Measurements from ENCODE around the gene KIAA1755.
A peak's percentile ranks its signal among the peaks of the same experiment; 100 is the strongest.

KIAA1755 gene

DNA sequence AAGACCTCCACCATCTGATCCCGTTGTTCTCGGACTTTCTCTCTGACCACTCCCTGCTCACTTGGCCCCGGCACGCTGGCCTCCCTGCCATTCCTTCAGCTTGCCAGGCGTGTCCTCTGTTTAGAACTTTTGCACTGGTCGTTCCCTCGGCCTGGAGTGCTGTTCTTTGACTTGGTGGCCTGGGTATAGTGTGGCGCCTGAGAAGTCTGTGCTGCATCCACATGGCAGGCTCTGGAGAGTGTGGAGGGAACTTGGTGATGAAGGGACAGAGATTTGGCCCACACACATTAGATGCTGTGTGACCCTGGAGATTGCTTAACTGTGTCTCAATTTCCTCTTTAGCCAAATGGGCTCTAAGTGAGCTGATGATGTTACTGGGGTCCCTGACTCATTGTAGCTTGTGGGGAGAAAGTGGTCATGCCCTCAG is 82.5 kb downstream of the KIAA1755 start:
- no peak for DNase-seq
- in situ Hi-C loops (cut with MboI; ENCODE audit: low pct_unique_long_range_greater_than_20kb, low sequenced_read_pairs) = no loop called here

DNA sequence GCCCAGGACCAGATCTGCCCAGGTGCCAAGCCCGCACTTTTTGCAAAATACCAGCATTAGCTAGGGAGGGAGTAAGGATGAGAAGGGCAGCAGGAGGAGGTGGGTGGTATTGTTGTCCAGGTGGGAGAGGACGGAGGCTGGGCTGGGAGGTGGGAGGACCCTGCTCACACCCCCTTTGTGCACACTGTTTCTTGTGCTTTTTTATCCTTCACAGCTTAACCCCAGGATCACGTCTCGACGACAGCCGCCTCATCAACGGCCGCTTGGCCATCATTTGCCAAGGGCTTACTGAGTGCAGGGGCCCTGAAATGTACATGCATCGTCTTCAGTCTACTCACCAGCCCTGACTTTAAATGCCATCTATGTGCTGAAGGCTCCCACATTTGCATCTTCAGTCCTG is 83.3 kb downstream of the KIAA1755 start:
- in situ Hi-C loops (cut with MboI; ENCODE audit: low pct_unique_long_range_greater_than_20kb, low sequenced_read_pairs) = no loop called here
- no peak for DNase-seq

DNA sequence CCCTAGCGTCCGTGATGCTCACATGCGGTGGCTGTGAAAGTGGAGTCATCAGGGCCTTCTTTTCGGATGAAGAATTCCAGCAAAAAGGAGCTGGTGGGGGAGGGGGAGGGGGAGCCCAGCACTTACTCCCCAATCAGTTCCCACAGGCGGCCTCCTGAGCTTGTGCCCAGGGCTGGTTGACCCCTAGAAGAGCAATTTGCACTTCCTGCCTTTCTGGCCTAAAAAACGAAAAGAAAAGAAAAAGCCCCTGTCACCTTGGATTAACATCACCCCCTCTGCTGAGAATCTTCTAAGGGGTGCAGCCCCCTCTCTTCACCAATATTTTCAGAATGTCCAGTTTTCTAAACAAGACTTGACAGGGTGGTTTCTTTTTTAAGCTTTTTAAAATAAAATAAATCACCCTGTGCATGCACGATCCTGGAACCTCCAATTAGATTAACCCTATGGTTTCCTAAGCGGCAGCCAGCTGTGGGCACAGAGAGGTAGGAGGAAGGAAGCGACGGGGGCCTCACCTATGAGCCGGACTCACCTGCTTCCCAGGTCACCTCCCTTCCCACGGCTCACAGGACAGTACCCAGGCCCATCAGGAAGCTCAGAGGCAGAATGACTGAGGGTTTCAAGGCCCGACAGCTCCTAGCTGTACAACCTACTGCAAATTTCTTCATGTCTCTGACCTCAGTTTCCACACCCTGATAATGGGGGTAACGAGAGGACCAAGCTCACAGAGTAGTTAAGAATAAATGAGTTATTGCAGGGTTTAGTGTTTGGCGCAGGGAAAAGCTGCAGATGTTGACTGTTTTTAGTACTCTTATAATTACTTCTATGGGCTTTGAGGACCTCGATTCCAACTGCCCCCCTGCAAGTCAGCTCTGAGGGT is 85.0 kb downstream of the KIAA1755 start:
- in situ Hi-C loops (cut with MboI; ENCODE audit: low pct_unique_long_range_greater_than_20kb, low sequenced_read_pairs) = no loop called here
- DNase-seq = no peak

DNA sequence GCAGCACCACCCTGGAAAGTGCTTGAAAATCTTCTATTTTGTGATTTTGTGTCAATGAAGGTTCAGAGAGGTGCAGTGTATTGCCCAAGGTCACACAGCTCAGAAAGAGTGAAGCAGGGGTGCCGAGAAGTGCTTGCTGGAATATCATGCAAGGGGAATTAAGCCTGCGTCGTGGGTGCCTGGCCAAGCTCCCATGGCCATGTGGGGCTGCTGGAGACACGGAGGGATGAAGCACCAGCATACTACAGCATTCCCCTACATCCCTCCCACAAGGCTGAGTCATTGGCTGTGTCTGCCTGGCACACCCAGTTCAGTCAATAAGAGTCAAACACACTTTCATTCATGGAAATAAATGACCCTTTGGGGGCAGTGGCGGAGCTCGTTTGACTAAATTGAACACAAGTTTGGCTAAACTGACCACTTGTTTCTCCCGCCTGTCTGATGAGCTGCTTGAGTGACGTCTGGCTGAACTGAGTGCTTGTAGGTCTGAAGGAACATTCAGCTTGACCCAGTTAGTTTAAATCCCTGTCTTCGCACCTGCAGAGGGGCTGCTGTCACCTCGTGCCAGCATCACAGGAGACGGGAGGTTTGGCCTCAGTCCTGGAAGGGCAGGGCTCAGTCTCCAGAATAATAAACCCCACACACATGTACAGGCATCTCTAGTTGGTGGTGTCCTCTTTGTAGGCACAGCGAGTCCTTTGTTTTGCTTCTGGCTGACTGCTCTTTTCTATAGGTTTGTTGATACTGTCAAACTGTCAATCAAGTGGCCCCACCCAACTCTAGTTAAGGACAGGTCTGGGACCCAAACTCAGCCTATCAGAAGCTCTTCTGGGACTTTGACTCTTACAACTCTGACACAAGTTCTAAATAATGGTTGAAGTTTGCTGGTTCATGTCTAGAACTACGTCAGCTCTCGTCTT is 87.0 kb downstream of the KIAA1755 start:
- no peak for DNase-seq
- in situ Hi-C loops (cut with MboI; ENCODE audit: low pct_unique_long_range_greater_than_20kb, low sequenced_read_pairs) = no loop called here

DNA sequence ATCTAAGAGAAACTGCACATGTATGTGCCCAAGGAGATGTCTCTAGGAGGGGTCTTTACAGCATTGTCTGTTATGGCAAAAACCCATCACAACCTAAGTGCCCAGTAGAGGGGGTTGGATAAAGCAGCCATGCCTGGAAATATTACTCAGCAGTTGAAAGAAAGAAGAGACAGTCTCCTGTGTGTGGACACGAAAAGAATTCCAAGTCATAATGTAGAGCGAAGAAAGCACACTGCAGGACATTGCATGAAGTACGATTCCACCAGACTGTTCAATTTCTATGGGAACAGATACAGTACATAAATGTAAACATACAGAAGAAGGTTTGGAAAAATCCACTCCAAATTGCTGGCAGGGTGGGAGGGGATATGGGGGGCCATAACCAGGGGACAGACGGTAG is 88.1 kb downstream of the KIAA1755 start:
- no peak for DNase-seq
- in situ Hi-C loops (cut with MboI; ENCODE audit: low pct_unique_long_range_greater_than_20kb, low sequenced_read_pairs) = no loop called here

DNA sequence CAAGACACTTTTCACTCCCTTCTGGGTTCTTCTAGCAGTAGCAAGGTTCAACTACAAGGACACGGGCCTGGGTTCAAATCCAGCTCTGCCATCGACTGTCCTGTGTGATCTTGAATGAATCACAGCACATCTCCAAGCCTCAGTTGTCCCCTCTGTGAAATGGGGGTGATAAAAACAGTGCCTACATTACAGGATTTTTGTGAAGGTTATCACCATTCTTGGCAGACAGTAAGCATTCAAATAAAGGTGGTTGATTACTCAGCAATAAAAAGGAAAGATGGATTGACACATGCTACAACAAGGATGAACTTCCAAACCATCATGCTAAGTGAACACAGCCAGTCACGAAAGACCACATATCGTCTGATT is 88.9 kb downstream of the KIAA1755 start:
- in situ Hi-C loops (cut with MboI; ENCODE audit: low pct_unique_long_range_greater_than_20kb, low sequenced_read_pairs) = no loop called here
- no peak for DNase-seq

DNA sequence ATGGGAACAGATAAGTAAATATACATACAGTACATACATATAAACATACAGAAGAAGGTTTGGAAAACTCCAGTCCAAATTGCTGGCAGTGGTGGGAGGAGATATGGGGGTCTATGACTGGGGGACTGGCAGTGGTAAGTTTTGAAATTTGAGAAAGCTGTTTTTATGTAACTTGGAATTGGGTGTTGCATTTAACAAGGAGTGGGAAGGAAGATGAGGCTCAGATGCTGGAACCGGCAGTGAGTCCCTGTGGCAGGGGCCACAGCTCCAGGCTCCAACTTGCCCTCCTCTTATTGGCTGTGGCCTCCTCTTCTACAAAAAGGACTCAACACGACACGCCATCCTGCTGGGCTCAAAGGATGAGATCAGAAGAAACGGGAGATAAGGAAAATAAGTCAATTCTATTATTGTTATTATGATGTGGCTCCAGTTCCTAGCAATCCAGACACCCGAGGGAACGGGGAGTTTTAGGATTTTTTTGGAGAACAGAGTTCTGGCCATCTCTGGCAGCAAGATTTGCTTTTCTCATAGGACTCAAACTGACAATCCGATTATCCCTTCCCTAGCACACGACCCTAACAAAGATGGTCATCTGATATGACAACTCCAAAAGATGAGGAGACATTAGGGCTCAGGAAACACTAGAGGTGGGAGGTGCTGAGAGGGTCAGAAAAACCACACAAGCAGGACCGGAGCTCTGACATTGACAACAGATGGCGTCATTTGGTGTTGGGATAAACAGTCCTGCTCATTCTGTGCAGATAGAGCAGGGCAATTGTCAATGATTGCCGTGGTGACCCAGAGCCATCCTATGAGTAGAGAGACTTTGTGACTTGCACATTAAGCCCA is 89.5 kb downstream of the KIAA1755 start:
- in situ Hi-C loops (cut with MboI; ENCODE audit: low pct_unique_long_range_greater_than_20kb, low sequenced_read_pairs) = no loop called here
- no peak for DNase-seq

DNA sequence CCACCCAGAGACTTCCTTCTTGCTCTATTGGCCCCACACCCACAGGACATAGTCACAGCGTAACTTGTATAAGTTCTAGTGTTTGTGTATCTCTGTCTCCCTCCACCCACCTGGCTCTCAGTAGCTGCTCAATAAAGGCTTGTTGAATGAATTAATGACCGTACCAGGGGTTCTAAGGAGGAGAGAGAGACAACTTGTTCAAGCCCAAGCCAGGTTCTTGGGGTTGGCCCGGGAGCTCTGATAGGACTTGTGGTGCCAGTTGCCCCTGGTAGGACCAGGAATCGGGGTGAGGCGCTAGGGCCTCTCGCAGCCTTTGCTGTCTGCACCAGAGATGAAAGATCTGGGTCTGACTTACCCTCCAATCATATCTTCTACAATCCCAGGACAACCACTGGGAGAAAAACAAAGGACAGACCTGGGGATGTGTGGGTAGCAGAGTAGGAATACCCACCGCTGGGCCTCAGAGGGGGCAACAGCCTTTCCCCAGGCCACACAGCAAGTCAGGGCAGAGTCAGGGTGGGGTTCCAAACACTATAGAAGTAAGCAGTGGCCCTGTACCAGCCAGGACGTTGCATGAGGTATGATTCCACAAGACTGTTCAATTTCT is 90.2 kb downstream of the KIAA1755 start:
- in situ Hi-C loops (cut with MboI; ENCODE audit: low pct_unique_long_range_greater_than_20kb, low sequenced_read_pairs) = no loop called here
- DNase-seq = no peak

DNA sequence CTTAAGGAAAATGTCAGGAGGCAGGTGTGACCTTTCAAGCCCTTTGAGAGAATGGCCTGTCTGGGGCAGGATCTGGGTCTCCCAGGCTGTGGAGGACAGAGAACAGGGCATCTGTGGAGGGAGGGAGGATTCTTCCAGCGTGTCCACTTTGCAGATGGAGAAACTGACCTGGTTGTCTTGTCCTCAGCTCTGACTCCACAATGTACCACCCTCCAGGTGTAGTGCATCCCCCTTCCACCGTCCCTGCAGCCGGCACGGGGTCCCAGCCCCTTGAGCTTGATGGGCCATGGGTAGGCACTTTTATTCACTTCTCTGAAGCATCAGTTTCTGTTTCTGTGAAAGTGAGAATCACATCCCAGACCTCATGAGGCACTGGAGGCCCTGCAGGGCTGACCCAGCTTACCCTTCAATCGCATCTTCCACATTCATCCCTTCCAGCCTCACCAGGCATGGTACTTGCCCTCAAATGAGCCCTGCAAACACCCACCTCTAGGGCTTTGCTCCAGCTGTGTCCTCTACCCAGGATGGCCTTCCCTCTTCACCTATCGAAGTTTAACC is 90.8 kb downstream of the KIAA1755 start:
- in situ Hi-C loops (cut with MboI; ENCODE audit: low pct_unique_long_range_greater_than_20kb, low sequenced_read_pairs) = no loop called here
- DNase-seq = no peak

DNA sequence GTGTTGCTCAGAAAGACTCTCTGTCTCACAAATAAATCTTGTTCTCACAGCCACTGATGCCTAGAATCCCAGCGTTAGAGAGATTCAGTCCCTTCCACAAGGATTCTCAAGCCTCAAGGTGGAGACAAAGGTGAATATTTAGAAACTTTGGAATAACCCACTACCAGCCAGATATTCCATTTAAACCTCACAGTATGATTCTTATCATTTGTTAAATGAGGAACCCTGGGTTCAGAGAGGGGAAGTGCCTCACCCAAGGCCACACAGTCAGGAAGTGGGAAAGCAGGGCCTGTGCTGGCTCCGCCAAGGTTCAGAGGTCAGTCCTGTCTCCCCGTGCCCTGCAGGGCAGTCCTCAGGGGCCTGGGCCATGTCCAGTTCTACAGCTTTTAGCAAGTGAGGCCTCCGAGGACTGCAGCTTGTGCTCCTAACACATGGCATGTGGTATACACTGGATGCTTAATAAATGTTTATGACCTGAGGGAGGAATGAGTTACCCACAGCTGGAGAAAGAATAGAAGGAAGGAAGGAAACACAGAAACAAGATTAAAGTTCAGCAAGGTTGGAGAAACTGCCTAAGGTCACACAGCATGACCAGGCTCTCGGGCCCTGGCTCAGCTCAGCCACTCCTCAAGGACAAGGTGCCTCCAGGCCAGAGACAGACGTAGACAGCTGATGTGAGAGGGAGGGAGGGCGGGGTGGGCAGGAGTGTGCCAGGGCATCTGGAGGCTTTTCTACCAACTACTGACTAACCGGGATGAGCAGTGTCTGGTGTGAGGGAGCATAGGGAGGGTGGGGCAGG is 91.5 kb downstream of the KIAA1755 start:
- in situ Hi-C loops (cut with MboI; ENCODE audit: low pct_unique_long_range_greater_than_20kb, low sequenced_read_pairs) = no loop called here
- no peak for DNase-seq

DNA sequence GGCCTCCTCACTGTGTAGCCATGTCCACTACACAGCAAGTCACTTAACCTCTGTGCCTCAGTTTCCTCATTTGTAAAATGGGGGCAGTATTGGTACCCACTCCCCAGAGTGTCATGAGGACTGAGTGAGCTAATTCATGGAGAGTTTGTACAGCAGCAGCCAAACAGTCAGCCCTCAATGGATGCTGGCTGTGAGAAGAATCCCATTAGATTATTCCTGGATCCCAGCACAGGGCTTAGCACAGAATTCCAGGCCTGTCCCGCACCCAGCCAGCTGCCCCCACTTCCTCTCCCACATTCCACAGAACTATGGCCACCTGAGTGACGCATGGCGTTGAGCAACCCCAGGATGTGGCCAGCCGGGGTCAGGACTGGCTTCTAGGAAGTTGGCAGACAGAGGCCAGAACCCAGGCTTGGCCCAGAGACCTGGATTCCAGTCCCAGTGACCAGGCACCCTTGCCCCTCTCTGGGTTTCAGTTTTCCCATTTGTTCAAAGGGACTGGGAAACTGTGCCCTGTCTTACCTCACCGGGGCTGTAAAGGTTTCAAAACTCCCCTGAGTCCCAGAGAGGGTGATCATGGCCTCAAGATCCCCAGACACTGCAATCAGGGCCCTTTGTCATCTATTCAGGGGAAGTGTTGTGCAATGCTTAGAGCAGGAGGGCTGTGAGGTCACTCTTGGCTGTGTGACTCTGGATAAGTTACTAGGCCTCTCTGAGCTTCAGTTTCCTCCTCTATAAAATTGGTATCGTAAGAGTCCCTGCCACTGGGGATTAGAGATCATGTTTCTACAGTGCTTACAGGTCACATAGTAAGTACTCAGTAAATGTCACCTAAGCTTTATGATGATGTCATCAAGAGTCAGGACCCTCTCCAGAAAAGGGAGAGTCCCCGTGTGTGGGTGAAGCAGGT is 92.4 kb downstream of the KIAA1755 start:
- DNase-seq = no peak

DNA sequence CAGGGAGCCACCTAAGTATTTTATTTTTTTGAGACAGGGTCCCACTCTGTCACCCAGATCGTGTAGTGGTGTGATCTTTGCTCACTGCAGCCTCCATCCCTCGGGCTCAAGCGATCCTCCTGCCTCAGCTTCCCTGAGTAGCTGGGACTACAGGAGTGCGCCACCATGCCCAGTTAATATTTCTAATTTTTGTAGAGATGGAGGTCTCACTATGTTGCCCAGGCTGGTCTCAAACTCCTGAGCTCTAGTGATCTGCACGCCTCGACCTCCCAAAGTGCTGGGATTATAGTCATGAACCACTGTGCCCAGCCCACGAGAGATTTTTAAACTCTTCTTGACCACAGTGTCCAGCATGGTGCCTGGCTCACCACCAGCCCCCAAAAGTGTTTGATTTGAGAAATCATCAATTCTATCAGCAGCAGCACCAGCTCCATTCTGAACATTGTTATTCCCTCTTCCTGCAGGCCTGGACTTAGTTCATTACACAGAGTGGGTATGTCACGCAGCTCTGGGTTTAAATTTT is 93.1 kb downstream of the KIAA1755 start:
- no peak for DNase-seq
- in situ Hi-C loops (cut with MboI; ENCODE audit: low pct_unique_long_range_greater_than_20kb, low sequenced_read_pairs) = no loop called here

More for the DNA sequence above, 92.4 kb downstream of the KIAA1755 start:
- in situ Hi-C loops (cut with MboI; ENCODE audit: low pct_unique_long_range_greater_than_20kb, low sequenced_read_pairs) = no loop called here

DNA sequence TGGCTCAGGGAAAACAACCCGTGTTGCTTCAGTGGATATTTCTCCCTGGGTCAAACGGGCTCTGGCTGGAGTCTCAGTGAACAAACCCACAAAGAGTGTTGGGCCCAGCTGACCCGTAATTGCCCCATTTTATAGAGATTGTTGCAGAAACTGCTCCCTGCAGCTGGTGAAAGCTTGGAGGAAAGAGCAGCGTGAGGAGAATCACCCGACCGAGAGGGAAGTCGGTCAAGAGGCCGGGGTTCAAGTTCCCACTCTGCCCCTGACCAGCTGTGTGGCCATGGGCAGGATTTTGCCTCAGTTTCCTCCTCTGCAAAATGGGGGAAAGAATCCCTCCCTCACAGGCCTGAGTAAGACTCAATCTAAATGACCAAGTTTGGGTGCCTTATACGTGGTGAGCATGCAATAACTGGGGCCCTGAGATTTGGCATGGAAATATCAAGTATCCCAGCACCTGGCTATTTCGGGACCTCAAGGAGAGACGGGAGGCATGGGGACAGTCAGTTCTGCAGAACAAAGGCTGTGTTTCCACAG is 93.8 kb downstream of the KIAA1755 start:
- DNase-seq = no peak
- in situ Hi-C loops (cut with MboI; ENCODE audit: low pct_unique_long_range_greater_than_20kb, low sequenced_read_pairs) = no loop called here

DNA sequence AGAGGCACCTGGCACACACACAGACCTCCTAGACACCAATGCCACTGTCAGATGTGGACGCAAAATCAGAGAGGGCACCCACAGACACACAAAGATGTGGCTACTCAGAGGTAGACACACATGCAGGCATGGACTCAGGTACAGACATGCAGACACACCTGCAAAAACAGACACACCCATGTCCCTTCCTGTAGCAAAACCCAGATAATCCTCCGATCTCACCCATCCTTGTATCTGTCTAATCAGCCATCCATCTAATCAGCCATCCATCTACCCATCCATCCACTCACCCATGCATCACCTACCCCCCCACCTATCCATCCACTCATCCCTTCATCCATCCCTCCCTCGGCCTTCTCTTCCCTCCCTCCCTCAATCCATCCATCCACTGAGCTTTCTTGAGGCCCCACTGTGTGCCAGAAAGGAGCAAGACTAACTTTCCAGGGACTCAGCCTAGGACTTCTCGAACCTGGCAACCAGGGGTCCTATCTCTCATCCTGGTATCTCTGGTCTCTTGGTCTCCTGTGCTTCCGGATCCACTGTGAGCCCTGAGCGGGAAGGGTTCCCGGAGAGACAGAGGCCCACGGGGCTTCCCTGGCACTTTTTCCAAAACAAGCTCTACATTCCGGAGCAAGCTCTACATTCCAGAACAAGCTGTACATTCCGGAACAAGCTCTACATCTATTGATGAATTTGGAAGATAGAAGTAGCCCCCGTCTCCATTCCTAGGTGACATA is 94.4 kb downstream of the KIAA1755 start:
- no peak for DNase-seq
- in situ Hi-C loops (cut with MboI; ENCODE audit: low pct_unique_long_range_greater_than_20kb, low sequenced_read_pairs) = no loop called here

DNA sequence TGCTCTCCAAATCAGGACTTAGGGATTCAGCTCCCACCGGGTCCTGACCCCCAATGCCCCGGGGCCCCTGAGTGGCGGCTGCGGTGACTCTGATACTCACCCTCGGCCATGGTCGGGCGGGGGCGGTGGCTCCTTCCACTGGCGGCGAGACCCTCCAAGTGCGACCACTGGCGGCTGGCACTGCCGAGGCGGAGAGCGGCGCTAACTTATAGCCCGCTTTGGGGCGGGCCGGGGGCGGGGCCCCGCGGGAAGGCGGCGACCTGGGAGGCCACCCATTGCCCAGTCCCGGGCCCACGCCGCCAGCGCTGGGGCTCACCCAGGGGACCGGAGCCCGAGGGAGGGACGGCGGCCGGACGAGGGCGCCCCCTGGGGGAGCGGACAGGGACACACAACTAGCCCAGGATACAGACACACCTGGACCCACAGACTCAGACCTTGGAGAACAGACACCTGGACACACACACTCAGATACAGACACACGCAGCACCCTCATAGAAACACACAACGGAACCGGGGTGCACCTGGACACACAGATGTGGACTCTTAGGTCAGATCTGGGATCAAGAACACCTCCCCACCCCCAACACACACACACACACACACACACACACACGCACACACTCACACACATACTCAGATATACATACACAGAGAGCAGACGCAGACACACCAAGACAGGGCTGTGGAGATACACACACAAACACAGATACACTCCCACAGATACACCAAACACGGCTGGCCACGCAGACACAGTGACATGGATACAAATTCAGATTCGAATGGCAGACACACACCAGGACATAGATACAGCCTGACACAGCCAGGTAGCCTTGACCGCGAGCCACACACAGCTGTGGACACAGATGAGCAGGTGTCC is 95.2 kb downstream of the KIAA1755 start, which contains the start of gene TGM2:
Gene TGM2 (minus strand): TSS at position 182 of the 877 bp plus-strand sequence. CDS start 72 bp downstream, at position 110.
- in situ Hi-C loops (cut with MboI; ENCODE audit: low pct_unique_long_range_greater_than_20kb, low sequenced_read_pairs) = no loop called here
- DNase-seq = peak; percentile 73
